HG03442 (cell line): ENCODE data around the gene VIPR1.

Experiments
- ATAC-seq: cut with Tn5 transposase; IDR thresholded peaks from one replicate; pipeline ENCODE4 v1.9.1; 2021; ENCODE audit warnings: mild to moderate bottlenecking, moderate library complexity; ENCODE audit not compliant: unreplicated experiment

VIPR1 gene

DNA sequence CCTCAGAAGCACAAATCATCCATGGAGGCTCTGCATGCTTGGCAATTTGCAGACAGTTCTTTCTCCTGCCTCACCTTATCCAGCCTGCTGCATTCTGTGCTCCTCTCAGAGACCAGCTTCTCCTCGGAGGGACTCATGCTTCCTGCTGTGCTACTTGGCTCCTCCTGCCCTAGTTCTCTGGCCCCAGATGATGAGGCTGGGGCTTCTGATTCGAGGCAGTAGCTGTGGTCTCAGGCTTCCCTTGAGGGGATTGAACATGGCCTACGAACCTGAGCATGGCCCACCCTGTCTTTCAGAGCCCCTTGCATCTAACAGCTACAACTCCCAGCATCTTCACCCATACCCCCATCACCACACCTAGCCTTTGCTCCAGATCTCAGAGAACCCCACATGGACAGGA is 6.7 kb downstream of the VIPR1 start:
- ATAC-seq = no peak

DNA sequence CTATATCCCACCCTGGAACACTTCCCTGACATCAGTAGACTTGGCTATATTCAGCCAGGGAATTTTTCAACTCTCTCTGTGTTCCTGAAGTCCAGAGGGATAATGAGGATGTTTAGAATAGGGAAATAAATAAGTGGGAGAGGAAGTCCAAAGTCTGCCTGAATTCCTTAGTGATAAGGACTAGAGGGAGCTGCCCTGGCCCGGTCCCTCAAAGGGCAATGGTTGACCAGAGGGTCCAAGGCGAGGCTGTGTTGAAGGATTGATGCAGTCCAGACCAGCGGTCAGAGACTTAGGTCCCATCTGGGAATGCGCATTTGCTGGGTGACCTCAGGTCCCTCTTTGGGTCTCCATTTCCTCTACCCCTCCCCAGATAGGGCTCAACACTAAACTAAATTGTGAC is 7.9 kb downstream of the VIPR1 start:
- ATAC-seq = no peak

DNA sequence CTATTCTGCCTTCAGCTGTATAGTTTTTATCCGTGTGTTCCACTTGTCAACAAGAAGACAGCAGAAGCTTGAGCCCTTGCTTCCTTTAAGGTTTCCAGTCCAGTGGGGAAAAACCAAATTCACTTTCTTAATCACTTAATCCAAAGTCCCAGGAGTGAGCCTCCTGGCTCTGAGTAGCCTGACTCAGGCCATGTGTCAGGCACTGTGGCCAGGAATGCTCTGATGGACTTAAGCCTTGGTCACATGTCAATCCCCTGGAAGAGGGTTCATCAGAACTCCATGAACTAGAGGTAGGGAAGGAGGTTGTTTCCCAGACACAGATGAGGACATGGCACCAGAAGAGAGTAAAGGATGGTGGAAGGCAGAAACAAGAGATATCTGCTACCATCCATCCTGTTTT is 8.8 kb downstream of the VIPR1 start:
- no peak for ATAC-seq

DNA sequence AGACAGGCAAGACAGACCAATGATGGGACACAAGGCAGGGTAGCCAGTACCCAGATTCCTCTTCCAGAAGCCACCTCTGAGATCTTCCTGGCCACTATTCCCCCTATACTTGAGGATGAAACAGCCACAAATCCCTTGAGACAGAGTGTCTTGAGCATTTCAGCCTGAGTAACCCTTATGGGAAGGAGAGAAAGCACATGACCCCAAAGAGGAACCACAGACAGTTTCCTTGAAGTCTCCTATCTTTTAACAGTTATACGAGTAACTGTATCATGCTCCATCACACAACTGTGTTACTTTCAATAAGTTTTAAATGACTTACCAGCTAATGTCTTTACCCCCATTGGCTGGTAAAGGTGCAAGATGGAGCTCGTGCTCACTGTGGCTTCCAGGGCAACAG is 9.3 kb downstream of the VIPR1 start:
- no peak for ATAC-seq

DNA sequence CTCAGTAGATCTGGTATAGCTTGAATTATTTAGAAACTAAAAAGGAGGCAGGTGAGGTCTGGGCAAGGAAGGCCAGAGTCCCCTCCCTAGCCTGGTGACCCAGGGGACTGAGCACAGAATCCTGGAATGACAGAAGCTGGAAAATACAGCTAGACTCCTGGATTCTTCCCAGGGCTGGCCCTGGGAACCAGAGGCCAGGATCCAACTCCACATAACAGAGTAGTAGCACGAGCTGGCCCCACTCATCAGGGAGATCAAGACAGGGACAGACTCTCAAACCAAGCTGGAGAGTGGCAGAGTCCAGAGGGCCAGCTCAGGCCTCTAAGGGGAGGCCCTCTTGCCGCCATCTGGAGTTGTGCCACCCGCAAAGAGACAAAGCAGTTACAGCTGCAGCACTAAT is 10.7 kb downstream of the VIPR1 start:
- no peak for ATAC-seq

DNA sequence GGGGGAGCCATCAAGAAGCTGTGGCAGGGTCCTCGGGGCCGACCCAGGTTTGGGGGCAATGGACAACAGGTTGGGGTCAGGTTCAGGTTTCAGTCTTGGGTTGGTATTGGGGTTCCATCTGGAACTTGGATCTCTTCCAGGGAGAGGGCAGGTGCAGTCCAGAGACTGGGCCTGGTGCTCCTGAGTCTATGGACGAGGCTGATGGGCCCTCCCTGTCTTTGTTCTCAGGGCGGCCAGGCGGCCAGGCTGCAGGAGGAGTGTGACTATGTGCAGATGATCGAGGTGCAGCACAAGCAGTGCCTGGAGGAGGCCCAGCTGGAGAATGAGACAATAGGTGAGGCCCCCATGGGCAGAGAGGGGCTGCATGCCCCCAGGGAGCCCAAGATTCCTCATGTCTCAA is 11.1 kb downstream of the VIPR1 start:
- no peak for ATAC-seq

DNA sequence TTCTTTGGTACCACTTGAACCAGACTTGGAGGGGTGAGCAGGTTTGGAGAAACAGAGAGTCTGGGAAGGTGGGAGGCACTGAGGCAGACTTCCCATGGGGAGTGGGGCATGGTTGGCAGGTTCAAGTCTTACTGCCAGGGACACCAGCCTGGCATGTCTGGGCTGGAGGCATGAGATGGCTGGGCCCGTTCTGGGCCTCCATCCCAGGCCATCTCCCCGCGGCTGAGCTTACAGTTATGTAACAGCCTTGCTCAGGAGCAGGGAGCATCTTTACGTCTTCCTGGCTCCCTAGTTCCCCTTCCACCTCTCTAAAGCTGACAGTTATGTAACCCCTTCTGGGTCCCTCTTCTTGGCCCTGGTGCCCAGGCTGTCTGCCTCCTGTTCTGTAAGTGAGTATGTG is 12.4 kb downstream of the VIPR1 start:
- no peak for ATAC-seq

DNA sequence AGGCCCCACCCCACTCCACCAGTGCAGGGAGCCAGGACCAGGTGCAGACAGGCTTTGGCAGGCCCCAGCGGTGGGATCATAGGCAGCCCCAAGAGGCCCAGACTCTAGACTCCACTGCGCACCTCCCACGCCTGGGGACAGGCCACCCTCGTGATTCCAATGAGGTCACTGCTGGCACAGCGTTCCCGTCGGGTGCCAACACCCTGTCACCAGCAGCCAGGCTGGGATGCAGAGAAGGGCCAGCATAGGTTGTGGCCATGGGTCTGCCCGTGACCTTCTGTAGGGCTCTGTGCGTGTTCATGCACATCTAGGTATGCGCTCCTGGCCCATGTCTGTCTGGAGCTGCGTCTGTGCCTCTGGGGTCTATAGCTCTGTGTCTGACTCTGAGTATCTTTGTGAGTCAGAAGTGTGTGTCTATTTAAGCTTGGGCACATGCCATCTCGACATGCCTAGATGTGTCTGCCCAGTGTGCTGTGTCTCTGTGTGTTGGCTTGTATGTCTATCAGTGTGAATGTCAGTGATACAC is 13.0 kb downstream of the VIPR1 start:
- ATAC-seq = no peak

DNA sequence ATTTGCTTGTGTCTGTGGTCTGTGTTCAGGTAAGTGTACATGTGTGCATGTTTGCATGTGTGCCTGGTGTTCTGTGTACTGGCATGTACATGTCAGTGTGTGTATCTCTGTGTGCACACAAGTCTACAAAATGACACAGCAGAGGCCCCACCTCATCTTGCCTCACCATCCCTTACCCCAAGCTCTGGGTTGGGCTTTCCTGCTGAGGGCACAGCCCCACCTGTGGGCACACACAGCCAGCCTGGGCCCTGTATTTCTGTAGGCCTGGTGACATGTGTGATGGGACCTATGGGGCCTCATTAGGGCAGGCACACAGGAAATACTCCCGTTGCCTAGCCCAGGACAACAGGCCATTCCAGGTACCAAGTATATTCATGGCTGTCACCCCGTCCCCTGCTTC is 13.5 kb downstream of the VIPR1 start:
- no peak for ATAC-seq

DNA sequence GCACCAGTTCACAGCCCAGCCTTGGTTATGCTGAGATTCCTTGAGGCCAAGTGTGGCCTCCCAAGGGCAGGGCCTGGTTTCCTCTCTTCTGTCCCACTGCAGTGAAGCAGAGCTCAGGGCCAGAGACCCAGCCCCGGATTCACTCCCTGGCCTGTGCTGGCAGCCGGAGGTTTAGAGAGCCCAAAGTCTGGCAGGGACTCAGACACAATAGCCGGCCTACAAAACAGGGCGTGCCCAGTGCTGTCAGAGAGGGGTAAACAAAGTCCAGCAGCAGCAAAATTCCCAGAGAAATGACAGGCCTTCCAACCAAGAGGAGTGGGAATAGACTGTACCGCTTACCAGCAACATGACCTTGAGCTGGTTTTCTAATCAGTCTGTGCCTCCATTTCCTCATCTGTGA is 14.0 kb downstream of the VIPR1 start:
- no peak for ATAC-seq

DNA sequence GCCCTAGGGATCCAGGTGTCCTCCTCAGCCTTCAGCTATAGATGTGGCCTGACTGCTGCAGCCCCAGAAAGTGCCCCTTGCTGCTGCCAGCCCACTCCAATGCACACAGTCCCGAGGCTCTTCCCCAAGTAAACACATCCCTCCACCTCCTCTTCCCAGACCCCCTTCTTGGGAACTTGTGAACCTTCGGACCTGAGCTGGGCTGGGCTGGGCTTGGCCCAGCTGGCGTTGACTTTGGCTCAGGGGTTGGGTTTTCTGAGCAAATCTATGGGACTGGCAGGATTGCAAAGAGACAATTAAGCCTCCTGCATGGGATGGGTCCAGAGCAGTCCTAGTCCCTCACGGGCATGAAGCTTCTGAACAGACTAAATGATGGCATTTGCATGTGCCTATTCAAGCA is 14.7 kb downstream of the VIPR1 start:
- no peak for ATAC-seq

DNA sequence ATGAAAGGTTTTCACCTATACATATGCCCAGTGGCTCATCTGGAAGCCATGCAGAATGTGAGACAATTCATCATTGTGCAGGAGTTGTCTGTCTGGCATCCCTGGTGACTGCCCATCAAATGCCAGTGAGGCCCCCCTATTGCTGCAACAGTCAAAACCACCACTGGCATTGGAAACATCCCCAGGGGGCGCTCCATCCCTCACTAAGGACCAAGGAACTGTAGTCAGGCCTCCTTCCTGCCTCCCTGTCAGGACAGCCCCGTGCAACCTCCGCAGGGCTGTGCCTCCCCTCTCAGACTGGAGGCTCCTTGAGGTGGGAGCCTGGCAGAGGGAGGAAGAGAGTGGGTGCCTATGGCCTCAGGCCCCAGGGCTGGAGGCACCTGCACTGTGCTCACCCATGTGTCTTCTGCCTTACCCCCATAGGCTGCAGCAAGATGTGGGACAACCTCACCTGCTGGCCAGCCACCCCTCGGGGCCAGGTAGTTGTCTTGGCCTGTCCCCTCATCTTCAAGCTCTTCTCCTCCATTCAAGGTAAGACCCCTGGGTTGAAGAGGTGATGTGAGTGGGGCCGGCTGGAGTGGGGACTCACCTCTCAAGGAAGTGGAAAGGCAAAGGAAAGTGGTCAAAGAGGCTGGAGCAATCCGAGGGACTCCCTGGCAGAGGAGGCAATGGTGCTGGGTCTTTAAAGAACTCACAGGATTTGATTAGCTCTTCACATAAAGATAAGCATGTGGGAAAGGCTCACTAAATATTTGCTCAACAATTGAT is 16.5 kb downstream of the VIPR1 start:
- ATAC-seq = no peak

DNA sequence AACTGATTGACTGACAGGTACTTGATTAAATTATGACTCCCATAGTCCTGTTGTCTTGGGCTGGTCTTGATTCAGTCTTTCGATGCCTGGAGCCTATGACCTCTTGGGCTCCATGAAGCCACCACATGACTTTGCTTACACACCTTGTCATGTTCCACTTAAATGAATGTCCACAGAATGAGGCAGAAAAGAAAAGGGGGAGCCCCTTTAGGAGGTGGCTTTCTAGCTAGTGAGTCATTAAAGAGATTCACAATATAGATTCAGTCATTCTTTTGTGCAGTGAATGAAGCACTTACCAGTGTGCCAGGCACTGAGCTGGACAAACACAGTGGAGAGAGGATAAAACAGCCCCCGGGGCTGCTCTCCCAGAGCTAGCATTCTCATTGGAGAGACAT is 17.1 kb downstream of the VIPR1 start:
- no peak for ATAC-seq

DNA sequence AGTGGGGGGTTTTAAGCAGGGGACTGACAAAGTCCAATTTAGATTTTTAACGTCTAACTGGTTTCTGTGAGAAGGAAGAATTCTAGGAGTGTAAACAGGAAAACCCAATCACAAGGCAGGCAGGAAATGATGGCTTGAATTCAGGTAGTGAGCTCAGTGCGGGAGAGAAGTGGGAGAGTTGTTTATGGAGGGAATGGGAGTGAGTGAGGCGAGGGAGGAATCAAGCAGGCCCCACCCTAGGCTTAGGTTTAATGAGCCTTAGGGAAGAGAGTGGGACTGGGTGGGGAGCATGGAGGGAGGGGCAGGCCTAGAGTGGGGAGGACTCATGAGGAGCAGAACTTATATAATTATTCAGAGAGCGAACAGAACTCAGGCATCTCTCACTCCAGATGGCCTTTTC is 17.9 kb downstream of the VIPR1 start:
- no peak for ATAC-seq

DNA sequence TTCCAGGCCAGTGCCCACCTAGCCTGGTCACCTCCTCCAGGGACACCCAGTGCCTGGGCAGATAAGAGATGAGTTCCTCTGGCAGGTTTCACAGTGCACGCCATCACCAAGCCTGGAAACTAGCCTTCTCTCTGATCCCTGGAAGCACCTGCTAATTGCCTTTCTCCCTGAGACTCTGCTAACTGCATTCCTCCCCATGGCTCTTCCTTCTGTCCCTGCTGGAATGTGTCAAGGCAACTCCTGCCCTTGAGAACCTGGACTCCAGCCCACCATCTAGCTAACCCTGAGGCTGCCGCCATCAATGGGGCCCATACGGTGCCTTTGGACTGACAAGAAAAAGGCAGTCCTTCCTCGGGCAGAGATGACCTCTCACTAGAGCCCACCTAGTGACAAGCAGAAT is 18.5 kb downstream of the VIPR1 start:
- no peak for ATAC-seq

DNA sequence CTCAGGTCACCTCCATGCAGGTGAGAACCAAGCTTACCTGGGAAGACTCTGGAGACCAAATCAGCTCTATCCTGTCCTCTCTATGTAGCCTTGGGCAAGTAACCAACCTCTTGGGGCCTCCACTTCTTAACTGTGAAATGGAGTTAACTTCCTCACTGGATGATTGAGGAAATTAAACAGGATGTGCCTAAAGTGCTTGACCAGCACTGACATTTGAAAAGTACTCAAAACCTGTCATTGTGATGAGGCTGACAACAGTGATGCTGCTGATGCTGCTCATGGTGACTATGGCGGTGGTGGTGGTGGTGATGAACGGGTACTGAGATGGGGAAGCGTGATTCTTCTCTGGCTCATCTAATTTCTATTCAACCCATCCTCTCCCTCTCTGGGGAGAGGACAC is 22.3 kb downstream of the VIPR1 start:
- ATAC-seq = no peak

DNA sequence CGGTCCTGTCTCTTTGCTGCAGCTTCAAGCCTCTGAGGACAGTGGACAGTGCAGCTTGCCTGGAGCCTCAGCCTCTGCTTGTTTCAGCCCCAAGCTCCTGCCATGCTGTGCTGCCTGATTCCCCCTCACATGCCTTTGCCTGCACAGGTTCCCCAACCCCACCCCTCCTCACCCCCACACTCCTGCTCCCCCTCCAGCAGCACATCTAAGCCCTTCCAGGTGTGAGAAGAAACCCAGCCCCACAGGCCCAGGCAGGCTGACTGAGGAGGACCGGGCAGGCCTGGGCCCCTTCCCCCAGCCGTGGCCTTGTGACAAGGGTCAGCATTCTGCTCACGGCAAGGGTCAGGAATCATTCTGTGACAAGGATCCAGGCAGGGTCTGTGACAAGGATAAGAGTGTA is 22.8 kb downstream of the VIPR1 start:
- no peak for ATAC-seq

DNA sequence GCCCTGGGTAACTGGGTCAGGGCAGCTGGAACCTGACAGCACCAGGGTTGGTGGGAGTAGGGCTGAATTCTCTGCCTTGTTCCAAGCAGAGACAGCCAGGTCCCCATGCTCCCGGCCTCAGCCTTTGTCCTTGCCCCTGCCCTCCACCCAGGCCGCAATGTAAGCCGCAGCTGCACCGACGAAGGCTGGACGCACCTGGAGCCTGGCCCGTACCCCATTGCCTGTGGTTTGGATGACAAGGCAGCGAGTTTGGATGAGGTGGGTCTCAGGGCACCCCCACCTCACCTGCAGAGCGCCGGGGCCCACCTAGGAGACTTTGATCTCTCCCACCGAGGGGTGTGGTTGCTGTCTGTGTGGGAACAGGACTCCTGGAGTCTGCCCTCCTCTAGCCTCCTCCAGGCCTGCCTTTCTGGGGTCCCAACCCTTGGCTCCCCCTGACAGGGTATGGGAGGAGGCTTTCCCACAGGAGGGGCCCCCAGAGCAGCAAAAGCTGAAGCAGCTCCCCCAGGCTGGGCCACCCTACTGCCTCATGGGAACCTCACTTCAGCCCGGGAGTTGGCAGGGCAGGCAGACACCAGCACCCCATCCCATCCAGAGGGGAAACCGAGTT is 23.4 kb downstream of the VIPR1 start:
- ATAC-seq = no peak

DNA sequence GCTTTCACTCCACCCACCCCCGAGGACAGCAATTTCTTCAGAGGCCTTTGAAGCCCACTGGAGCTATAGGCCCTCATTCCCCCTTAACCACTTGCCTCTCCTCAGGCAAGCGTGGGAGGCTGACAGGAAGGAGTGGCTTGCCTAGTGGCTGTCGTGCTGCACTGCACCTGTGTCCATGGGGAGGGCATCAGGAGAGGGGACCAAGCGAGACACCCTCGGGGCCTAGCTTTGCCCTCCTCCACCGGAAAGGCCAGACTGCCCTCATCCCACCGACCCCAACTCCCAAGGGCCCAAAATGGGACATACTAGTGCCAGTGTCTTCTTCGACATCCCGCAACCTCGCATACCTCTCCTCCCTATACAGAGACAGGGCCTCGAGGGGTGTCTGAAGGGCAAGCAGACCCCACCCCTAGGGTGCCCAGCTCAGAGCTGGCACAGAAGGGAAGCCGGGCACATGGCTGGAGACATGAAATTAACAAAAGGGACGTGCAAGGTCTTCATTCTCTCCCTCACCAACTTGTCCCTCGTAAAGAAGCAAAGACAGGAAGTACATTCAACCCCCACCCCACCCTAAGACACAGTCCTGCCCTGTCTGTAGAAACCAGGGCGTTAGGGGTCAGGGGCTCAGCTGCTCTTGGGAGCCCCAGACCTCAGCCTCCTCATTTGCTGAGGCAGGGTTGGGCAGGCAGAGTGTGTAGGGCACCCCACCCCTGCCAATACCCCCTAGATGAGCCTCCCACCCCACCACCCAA is 24.3 kb downstream of the VIPR1 start:
- ATAC-seq = no peak

DNA sequence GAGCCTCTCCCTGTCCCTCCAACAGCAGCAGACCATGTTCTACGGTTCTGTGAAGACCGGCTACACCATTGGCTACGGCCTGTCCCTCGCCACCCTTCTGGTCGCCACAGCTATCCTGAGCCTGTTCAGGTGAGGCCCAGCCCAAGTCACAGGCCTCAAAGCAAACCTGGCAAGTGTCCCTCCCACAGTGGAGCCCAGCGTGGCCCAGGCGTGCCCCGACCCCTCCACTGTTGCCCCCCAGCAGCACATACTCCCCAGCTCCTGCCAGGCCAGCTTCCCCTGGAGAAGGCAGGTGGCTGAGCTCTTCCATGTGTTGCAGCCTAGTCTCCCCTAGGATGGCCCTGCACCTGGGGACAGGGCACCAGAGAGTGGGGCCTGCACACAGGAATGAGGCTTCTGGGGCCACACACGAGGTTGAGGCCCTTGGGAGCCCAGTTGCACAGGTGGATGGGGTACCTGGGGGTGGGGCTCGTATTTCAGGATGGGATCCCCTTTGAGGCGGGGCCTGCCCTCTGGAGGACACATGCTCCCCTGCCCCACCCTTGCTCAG is 25.0 kb downstream of the VIPR1 start:
- no peak for ATAC-seq

DNA sequence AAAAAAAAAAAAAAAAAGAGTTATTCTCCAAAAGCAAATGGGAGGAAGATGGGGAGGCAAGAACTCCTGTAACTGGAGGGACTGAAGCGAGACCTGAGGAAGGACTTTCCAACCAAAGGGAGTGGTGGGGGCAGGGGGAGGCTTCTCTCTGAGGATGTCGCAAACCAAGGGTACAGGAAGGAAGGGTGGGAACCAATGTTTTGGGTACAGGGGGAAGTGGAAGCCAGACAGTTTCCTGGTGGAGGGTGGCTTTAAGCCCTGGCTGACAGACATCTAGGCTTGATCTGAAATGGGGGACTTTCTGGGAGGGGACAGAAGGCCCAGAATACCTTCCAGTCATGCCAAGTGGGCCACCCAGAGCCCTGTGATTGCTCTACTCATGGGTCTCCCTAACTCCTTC is 27.0 kb downstream of the VIPR1 start:
- ATAC-seq = no peak

DNA sequence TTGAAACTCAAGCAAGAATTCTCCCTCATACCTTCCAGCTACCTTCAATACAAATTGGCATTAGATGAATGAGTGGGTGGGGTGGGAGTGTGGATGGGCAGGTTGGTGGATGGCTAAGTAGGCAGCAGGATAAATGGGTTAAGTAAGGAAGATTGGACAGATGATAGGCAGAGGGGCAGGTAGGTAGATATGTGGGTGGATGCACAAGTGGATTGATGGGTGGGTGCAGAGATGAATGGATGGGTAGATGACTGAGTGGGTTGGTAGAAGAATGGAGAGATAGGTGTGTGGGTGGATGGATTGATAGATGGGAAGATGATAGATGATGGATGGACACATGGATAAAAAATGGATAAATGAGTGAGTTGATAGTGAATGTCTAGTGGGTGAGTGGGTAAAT is 27.6 kb downstream of the VIPR1 start:
- no peak for ATAC-seq
